ENCODE measurements around the gene ZDHHC14.

ZDHHC14 gene

GRCh38 chr6:157681041-157681650 lies 300.2 kb downstream of the ZDHHC14 start:
- no peak overlapping the region for H3K27ac ChIP-seq (replicated peaks; ENCODE audit: low read length)
- no peak overlapping the region for H2BK120ac ChIP-seq (ENCODE audit: low read depth, low read length)
- no peak overlapping the region for H2AK5ac ChIP-seq (ENCODE audit: low read depth, low read length)
- WGBS, 2 donors (ENCODE audit: extremely low coverage in 2 of 2, insufficient read length in 2 of 2, insufficient replicate concordance in 1 of 2) = no CpG with 5 or more reads among the region's 18 CpGs
- H3K79me1 ChIP-seq (ENCODE audit: low read depth, low read length) = no peaks in the 10 kb centered on the region
- H2AFZ ChIP-seq (ENCODE audit: low read length) = no peak overlapping the region
- DNase-seq (ENCODE audit: low spot score) = no peak
- H3K36me3 ChIP-seq (replicated peaks in 1 of 2; ENCODE audit: control insufficient read depth in 2 of 2, insufficient read depth in 2 of 2, low read length in 2 of 2) = no peaks in the 10 kb centered on the region
- no peak overlapping the region for H3K4me2 ChIP-seq (ENCODE audit: insufficient read depth, low read length, poor library complexity, severe bottlenecking)
- H3K9me3 ChIP-seq (replicated peaks in 1 of 2; ENCODE audit: control insufficient read depth in 2 of 2, insufficient read depth in 1 of 2, low read depth in 1 of 2, low read length in 2 of 2) = no peaks in the 10 kb centered on the region
- H2BK15ac ChIP-seq (ENCODE audit: low read length) = no peak overlapping the region
- H4K8ac ChIP-seq (ENCODE audit: low read depth, low read length) = no peak overlapping the region
- H3K4ac ChIP-seq (ENCODE audit: low read length) = no peak overlapping the region
- no peak overlapping the region for H4K91ac ChIP-seq (ENCODE audit: low read depth, low read length, poor library complexity)
- H2BK5ac ChIP-seq (ENCODE audit: low read length) = no peak overlapping the region
- H3K18ac ChIP-seq (ENCODE audit: low read length) = no peak overlapping the region
- H3K4me3 ChIP-seq (ENCODE audit: low read length in 2 of 2) = no peak overlapping the region
- no peak overlapping the region for H3K14ac ChIP-seq (ENCODE audit: low read length)
- H3K9ac ChIP-seq (ENCODE audit: low read depth, low read length, poor library complexity) = no peak overlapping the region
- no peak overlapping the region for H3K23ac ChIP-seq (ENCODE audit: low read depth, low read length, poor library complexity)
- peaks cover 0 to 3% (median 0%) of the 10 kb centered on the region in 3 experiments for H3K27me3 ChIP-seq (ENCODE audit: control insufficient read depth in 3 of 3, insufficient read depth in 3 of 3, low read depth in 1 of 3, low read length in 3 of 3)
- H3K4me1 ChIP-seq (ENCODE audit: control insufficient read depth in 2 of 2, insufficient read depth in 1 of 2, low read depth in 1 of 2, low read length in 2 of 2) = peaks cover 0 to 3% of the 10 kb centered on the region in 2 donors
- no peak overlapping the region for H2BK12ac ChIP-seq (ENCODE audit: low read length)

- Histone ChIP-seq H3K79me1 (ENCODE audit: low read depth, low read length) (no peaks in the 10 kb centered on the region), H3K9ac (ENCODE audit: low read depth, low read length, poor library complexity) (no peak overlapping the region), H2BK5ac (ENCODE audit: low read length) (no peak overlapping the region), H3K36me3 (replicated peaks in 1 of 2; ENCODE audit: control insufficient read depth in 2 of 2, insufficient read depth in 2 of 2, low read length in 2 of 2) (no peaks in the 10 kb centered on the region), H3K27me3 (ENCODE audit: control insufficient read depth in 3 of 3, insufficient read depth in 3 of 3, low read depth in 1 of 3, low read length in 3 of 3) (peaks cover 0 to 3% (median 0%) of the 10 kb centered on the region in 3 experiments), H3K4me1 (ENCODE audit: control insufficient read depth in 2 of 2, insufficient read depth in 1 of 2, low read depth in 1 of 2, low read length in 2 of 2) (peaks cover 0 to 3% of the 10 kb centered on the region in 2 donors), H2AFZ (ENCODE audit: low read length) (no peak overlapping the region), H3K4me3 (ENCODE audit: low read length in 2 of 2) (no peak overlapping the region), H3K18ac (ENCODE audit: low read length) (no peak overlapping the region), H2BK15ac (ENCODE audit: low read length) (no peak overlapping the region), H2BK12ac (ENCODE audit: low read length) (no peak overlapping the region), H3K23ac (ENCODE audit: low read depth, low read length, poor library complexity) (no peak overlapping the region), H2AK5ac (ENCODE audit: low read depth, low read length) (no peak overlapping the region), H3K4me2 (ENCODE audit: insufficient read depth, low read length, poor library complexity, severe bottlenecking) (no peak overlapping the region), H2BK120ac (ENCODE audit: low read depth, low read length) (no peak overlapping the region), H3K9me3 (replicated peaks in 1 of 2; ENCODE audit: control insufficient read depth in 2 of 2, insufficient read depth in 1 of 2, low read depth in 1 of 2, low read length in 2 of 2) (no peaks in the 10 kb centered on the region), H3K14ac (ENCODE audit: low read length) (no peak overlapping the region), H3K27ac (replicated peaks; ENCODE audit: low read length) (no peak overlapping the region), H4K91ac (ENCODE audit: low read depth, low read length, poor library complexity) (no peak overlapping the region), H4K8ac (ENCODE audit: low read depth, low read length) (no peak overlapping the region), H3K4ac (ENCODE audit: low read length) (no peak overlapping the region)
- WGBS, 2 donors (ENCODE audit: extremely low coverage in 2 of 2, insufficient read length in 2 of 2, insufficient replicate concordance in 1 of 2) = no CpG with 5 or more reads among the region's 7 CpGs
- no peak for DNase-seq (ENCODE audit: low spot score)
Observed at GRCh38 chr6:157682856-157683481, 302.0 kb downstream of the ZDHHC14 start.

GRCh38 chr6:157683707-157684106 lies 302.7 kb downstream of the ZDHHC14 start:
- no peak overlapping the region for H4K91ac ChIP-seq (ENCODE audit: low read depth, low read length, poor library complexity)
- no peak overlapping the region for H2BK5ac ChIP-seq (ENCODE audit: low read length)
- no peak overlapping the region for H3K23ac ChIP-seq (ENCODE audit: low read depth, low read length, poor library complexity)
- no peak overlapping the region for H2BK120ac ChIP-seq (ENCODE audit: low read depth, low read length)
- H3K18ac ChIP-seq (ENCODE audit: low read length) = no peak overlapping the region
- no peak overlapping the region for H2AK5ac ChIP-seq (ENCODE audit: low read depth, low read length)
- no CpG with 5 or more reads among the region's 8 CpGs for WGBS, 2 donors (ENCODE audit: extremely low coverage in 2 of 2, insufficient read length in 2 of 2, insufficient replicate concordance in 1 of 2)
- H3K14ac ChIP-seq (ENCODE audit: low read length) = no peak overlapping the region
- H3K9me3 ChIP-seq (replicated peaks in 1 of 2; ENCODE audit: control insufficient read depth in 2 of 2, insufficient read depth in 1 of 2, low read depth in 1 of 2, low read length in 2 of 2) = no peaks in the 10 kb centered on the region
- no peak overlapping the region for H3K4me3 ChIP-seq (ENCODE audit: low read length in 2 of 2)
- H3K4ac ChIP-seq (ENCODE audit: low read length) = no peak overlapping the region
- H3K79me1 ChIP-seq (ENCODE audit: low read depth, low read length) = no peaks in the 10 kb centered on the region
- no peak overlapping the region for H2BK12ac ChIP-seq (ENCODE audit: low read length)
- DNase-seq (ENCODE audit: low spot score) = no peak
- H3K36me3 ChIP-seq (replicated peaks in 1 of 2; ENCODE audit: control insufficient read depth in 2 of 2, insufficient read depth in 2 of 2, low read length in 2 of 2) = no peaks in the 10 kb centered on the region
- H3K4me1 ChIP-seq (ENCODE audit: control insufficient read depth in 2 of 2, insufficient read depth in 1 of 2, low read depth in 1 of 2, low read length in 2 of 2) = peaks cover 0 to 3% of the 10 kb centered on the region in 2 donors
- H3K27ac ChIP-seq (replicated peaks; ENCODE audit: low read length) = no peak overlapping the region
- H4K8ac ChIP-seq (ENCODE audit: low read depth, low read length) = no peak overlapping the region
- no peak overlapping the region for H3K4me2 ChIP-seq (ENCODE audit: insufficient read depth, low read length, poor library complexity, severe bottlenecking)
- H2AFZ ChIP-seq (ENCODE audit: low read length) = no peak overlapping the region
- H2BK15ac ChIP-seq (ENCODE audit: low read length) = no peak overlapping the region
- H3K9ac ChIP-seq (ENCODE audit: low read depth, low read length, poor library complexity) = no peak overlapping the region
- H3K27me3 ChIP-seq (ENCODE audit: control insufficient read depth in 3 of 3, insufficient read depth in 3 of 3, low read depth in 1 of 3, low read length in 3 of 3) = peaks cover 0 to 3% (median 0%) of the 10 kb centered on the region in 3 experiments

- Histone ChIP-seq H3K23ac (ENCODE audit: low read depth, low read length, poor library complexity) (no peak overlapping the region), H2BK120ac (ENCODE audit: low read depth, low read length) (no peak overlapping the region), H3K4me1 (ENCODE audit: control insufficient read depth in 2 of 2, insufficient read depth in 1 of 2, low read depth in 1 of 2, low read length in 2 of 2) (peaks cover 0 to 3% of the 10 kb centered on the region in 2 donors), H2BK12ac (ENCODE audit: low read length) (no peak overlapping the region), H3K9me3 (replicated peaks in 1 of 2; ENCODE audit: control insufficient read depth in 2 of 2, insufficient read depth in 1 of 2, low read depth in 1 of 2, low read length in 2 of 2) (no peaks in the 10 kb centered on the region), H3K4me2 (ENCODE audit: insufficient read depth, low read length, poor library complexity, severe bottlenecking) (no peak overlapping the region), H4K8ac (ENCODE audit: low read depth, low read length) (no peak overlapping the region), H2BK15ac (ENCODE audit: low read length) (no peak overlapping the region), H2BK5ac (ENCODE audit: low read length) (no peak overlapping the region), H3K4me3 (ENCODE audit: low read length in 2 of 2) (no peak overlapping the region), H3K27ac (replicated peaks; ENCODE audit: low read length) (no peak overlapping the region), H3K18ac (ENCODE audit: low read length) (no peak overlapping the region), H3K9ac (ENCODE audit: low read depth, low read length, poor library complexity) (peak overlapping the region; percentile 65), H3K27me3 (ENCODE audit: control insufficient read depth in 3 of 3, insufficient read depth in 3 of 3, low read depth in 1 of 3, low read length in 3 of 3) (peaks cover 0 to 3% (median 0%) of the 10 kb centered on the region in 3 experiments), H3K14ac (ENCODE audit: low read length) (no peak overlapping the region), H3K36me3 (replicated peaks in 1 of 2; ENCODE audit: control insufficient read depth in 2 of 2, insufficient read depth in 2 of 2, low read length in 2 of 2) (no peaks in the 10 kb centered on the region), H3K4ac (ENCODE audit: low read length) (no peak overlapping the region), H3K79me1 (ENCODE audit: low read depth, low read length) (no peaks in the 10 kb centered on the region), H2AFZ (ENCODE audit: low read length) (no peak overlapping the region), H4K91ac (ENCODE audit: low read depth, low read length, poor library complexity) (no peak overlapping the region), H2AK5ac (ENCODE audit: low read depth, low read length) (no peak overlapping the region)
- DNase-seq (ENCODE audit: low spot score) = no peak
- no CpG with 5 or more reads among the region's 12 CpGs for WGBS, 2 donors (ENCODE audit: extremely low coverage in 2 of 2, insufficient read length in 2 of 2, insufficient replicate concordance in 1 of 2)
Observed at GRCh38 chr6:157684620-157685299, 303.8 kb downstream of the ZDHHC14 start.
